Activated CD4-positive, alpha-beta T cell treated with anti-CD3 and anti-CD28 coated beads, Interleukin-2, amount 50 U/mL, for 24 hours (primary cell): ENCODE data around the gene SLC6A7.

Source experiments
- DNase-seq, 2 donors: peaks; one replicate each; pipeline ENCODE4 v3.0.0-alpha.2; 2020; ENCODE audit warnings: low read depth in 1 of 2, low spot score in 1 of 2

Gene SLC6A7

DNA sequence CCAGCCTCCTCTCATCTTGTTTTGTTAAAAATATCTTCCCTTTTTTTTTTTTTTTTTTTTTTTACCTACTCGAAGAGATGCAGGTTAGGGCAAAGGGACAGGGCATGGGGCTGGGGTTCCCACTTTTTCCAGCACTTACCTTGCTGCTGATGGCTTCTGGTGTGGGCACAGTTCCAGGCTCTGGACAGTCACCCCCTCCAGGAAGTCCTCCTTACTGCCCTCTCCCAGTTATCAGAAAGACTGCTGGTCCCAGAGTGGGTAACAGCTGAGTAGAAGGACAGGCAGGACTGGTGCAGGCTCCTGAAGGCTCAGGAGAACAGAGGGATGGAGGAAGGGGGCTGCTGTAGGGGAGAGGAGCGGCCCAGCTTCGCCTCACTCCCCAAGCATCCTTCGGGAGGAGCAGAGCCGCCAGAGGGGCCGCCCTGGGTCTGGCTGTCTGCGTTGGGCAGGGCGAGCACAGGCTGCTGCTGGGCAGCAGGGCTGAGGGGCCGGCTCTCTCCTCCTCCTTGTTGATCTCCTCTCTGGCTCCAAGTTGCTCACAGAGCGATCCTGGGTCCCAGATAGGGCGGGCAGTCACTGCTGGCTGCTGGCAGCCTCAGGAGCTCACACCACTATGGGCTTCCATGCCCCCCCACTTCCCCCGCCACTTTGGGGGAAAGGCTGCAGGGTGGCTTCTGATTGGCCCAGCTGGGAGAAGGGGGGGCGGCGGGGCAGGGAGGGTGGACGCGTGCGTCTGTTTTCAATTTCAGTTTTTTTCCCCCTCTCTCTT, 34.4 kb upstream of the SLC6A7 start, which contains the start of gene PDGFRB:
Gene PDGFRB, minus strand, starts transcription at position 588 of the 769 bp plus-strand sequence. CDS start 18,798 bp downstream, outside the sequence.
- DNase-seq = peak in 1 of 2 donors; percentile 5

GRCh38 chr5:150156027-150156368, 33.9 kb upstream of the SLC6A7 start:
- DNase-seq = no peak

DNA sequence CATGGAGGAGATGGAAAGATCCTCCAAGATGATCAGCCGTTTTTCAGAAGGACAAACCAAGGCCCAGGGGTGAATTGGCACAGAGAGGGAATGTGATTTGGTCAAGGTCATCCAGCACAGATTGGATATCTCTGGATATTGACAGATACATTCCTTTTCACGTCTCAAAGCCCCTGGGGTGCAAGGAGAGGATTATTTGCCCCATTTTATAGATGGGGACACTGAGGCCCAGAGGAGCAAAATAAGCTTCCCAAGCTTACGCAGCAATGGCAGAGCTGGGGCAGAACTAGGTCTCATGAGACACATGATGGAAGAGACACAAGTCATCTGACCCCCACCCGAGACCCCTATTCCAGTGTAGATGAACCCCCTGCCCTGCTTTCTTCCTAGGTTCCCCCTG, 33.3 kb upstream of the SLC6A7 start:
- DNase-seq = no peak

DNA sequence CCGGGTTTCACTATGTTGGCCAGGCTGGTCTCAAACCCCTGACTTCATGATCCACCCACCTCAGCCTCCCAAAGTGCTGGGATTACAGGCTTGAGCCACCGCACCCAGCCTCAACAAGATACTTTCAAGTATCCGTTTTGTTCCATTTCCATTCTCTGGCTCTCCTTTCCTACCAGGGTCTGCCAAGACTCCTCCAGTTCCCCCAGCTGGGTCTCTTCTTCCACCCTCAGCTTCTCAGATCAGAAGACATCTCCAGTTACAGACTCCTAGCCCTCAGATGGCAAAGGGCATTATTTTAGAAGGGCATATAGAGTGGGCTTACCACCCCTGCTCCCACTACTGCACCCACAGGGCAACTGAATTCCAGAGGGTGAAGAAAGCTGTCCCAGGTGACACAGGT, 32.7 kb upstream of the SLC6A7 start:
- DNase-seq = no peak

GRCh38 chr5:150158170-150158949, 31.5 kb upstream of the SLC6A7 start:
- no peak for DNase-seq

DNA sequence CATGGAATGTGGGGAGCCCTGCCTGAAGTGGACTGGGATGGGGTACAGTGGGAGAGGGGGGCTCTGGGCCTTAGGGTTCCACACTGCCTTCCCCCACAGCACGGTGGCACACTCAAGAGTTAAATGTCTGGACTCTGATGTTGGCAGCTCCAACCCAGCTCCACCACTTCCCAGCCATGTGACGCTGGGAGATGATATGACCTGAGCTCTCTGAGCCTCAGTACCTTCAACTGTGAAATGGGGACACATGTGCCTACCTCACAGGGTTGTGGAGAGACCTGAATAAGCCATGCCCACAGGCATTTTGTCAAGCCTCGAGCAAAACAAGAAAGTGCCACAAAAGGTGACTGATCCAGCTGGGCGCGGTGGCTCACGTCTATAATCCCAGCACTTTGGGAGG, 30.8 kb upstream of the SLC6A7 start:
- DNase-seq = no peak

- DNase-seq = no peak
Observed at GRCh38 chr5:150159741-150160179, 30.1 kb upstream of the SLC6A7 start.

- DNase-seq = no peak
Observed at GRCh38 chr5:150160448-150161081, 29.3 kb upstream of the SLC6A7 start.

DNA sequence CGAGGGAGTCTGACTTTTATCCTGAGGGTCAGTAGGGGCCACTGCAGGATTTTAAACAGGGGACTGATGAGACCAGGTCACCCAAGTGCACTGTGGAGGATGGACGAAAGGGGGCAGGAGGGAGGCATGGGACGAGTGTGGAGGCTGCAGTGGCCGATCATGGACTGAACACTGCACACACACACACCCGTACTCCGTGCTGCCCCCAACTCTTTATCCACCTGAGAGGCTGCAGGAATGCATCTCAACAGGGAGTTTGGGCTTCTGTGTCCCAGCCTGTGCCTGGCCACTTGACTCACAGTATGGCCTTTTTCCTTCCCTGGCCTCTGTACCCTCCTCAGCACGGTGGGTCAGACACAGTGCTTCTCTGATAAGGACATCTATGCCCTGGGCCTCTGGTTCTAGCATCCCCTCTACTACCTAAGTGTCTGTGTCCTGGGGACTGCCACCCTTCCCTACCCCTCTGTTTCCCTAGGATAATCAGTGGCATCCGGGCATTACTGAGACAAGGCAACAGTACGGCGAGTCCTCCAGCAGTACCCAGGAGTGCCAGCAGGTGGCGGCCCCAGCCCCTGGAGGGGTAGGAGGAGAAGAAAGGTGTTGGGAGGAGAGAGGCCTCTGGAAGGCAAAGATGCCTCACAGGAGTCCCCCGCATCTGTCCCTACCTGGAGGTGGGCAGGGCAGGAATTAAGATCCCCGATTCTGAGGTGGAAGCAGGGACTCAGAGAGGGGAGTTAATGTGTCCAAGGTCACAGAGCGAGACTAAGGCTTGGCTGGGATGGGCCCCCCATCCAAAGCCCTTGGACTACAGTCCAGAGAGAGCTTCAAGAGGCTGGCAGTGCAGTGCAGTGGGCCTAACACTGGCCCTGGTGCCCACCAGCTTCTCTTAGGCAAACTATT, 28.4 kb upstream of the SLC6A7 start:
- peak; percentile 56 to 63 for DNase-seq

- DNase-seq = no peak
Observed at GRCh38 chr5:150162142-150162513, 27.7 kb upstream of the SLC6A7 start.

DNA sequence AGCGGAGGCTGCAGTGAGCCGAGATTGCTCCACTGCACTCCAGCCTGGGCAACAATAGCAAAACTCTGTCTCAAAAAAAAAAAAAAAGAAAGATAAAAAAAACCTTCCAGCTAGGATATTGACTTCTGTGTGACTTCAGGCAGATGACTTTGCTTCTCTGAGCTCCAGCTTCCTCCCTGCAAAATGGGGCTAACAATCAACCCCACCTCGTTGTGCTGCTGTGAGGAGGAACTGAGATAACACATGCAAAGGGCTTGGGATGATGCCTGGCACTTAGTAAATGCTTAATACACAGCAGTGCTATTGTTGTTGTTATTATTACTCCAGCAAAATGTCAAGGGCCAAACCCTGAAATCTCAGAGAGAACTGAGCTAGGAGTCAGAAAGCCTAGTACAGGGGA, 26.8 kb upstream of the SLC6A7 start:
- DNase-seq = no peak

- DNase-seq = no peak
Observed at GRCh38 chr5:150163547-150164059, 26.3 kb upstream of the SLC6A7 start.

DNA sequence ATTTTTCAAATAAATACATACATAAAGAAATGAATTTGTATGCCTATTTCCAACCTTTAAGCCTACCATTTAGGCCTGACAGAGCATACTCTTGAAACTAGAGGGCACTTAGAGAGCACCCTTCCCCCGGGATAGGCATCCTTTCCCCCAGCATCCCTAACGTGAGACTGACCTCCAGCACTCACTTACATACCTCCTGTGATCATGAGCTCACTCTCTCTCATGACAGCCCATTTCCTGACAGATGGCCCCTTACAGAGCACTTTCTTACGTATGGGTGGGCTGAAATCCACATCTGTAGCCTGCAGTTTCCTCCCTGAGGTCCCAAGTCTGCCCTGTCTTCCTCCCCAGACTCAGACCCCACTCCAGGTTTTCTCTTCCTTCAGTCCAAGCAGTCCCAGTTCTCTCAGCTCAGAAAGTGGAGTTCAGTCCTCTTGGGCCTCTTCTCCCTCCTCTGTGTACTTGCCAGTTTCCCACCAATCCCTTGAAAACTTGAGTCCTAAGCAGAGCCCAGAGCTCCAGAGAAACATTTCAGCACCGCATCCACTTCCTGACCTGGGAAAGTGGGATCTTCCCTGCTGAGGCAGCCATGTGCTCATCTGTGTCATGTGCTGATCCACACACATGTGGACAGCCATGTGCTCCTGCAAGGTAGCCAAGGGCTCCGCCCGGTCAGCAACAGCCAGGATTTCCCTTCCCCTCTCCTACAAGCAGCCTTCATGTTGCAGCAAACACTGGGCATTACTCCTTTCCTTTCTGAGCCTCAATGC, 25.5 kb upstream of the SLC6A7 start:
- no peak for DNase-seq

GRCh38 chr5:150166037-150166649, 23.7 kb upstream of the SLC6A7 start:
- no peak for DNase-seq

GRCh38 chr5:150166650-150167511, 23.0 kb upstream of the SLC6A7 start, which contains the start of gene CDX1:
Gene CDX1 (plus strand): TSS chr5:150166778. CDS start chr5:150166877, 99 bp downstream.
- DNase-seq = no peak

GRCh38 chr5:150167512-150167850, 22.4 kb upstream of the SLC6A7 start:
- DNase-seq = no peak

DNA sequence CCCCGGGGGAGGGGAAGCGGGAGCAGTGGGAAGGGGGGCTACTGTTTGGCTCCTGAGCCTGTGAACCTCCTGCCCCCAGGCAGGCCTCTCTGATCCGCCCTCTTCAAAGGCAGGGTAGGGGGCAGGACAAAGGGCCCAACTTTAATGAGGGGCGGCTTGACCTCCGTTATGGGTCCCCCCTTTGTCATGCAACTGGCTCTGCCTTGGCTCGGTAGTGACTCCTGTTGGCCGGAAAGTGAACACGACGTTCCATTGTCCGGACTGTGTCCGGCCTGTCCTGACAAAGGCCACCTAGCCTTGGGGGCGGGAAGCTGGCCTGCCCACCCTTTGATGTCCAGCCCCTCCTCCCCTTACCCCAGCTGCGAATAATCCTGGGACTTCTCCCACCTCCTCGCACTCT, 22.0 kb upstream of the SLC6A7 start:
- no peak for DNase-seq

- no peak for DNase-seq
Observed at GRCh38 chr5:150168864-150169263, 21.0 kb upstream of the SLC6A7 start.

DNA sequence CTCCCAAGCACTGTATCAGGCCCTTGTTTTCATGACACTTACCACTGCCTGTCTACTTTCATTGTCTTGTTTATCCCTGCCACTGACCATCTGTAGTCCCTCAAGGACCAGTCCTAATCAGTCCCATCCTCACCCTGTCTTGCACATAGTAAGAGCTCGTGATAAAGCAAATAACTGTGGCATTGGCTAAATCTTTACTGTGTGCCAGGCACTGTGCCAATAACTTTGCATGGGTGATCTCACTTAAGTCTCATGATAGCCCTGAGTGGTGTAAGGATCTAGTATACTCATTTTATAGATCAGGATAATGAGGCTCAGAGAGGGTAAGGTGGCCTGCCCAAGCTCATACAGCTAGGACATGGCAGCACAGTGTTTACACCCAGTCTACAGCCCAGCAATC, 17.7 kb upstream of the SLC6A7 start:
- no peak for DNase-seq
